HG02981 (cell line): ENCODE data around the gene KCNK18.

ENCODE experiments used
- ATAC-seq: cut with Tn5 transposase; IDR thresholded peaks from one replicate; pipeline ENCODE4 v1.9.1; 2021; ENCODE audit warnings: mild to moderate bottlenecking, moderate library complexity; ENCODE audit not compliant: unreplicated experiment

KCNK18 gene

GRCh38 chr10:117197189-117197588, at the start of gene KCNK18:
KCNK18 (plus strand) TSS chr10:117197489; CDS start chr10:117197489, 0 bp downstream.
- ATAC-seq: no peak

DNA sequence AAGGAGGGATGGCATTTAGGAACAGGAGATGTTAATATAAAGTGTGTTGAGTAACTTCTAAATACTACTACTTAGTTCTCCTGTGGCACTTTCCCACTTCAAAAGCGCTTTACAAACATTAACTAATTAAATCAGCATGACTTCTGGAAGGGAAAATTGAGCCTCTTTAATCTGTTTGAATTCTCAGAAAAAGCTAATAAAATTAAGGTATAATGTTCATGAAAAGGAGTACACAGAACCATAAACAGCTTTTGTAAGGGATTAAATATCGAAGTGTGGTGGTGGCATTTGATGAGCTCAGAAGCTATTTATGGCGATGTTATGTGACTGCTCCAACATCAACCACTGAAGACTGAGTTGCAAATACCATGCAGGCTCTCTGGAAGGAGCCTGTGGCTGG, 49.0 kb upstream of the KCNK18 start:
- ATAC-seq: no peak

DNA sequence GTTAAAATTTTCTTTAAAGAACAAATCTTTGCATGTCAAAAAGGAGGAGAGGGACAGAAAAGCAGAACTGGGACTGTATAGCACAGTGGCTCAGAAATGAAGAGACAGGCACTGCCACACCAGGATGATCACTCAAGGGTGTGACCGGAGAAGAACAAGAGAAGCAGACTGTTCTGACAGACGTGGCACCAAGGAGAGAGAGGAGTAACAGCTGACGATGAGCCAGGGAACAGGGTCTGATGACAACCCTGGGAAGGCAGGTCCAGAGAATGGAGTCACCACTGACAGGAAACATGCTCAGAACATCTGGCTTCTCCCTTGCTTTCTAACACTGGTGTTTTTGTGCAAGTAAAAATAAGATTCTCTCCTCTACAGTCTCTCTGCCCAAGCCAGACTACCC, 44.6 kb upstream of the KCNK18 start:
- no peak for ATAC-seq

- no peak for ATAC-seq
These were observed 39.0 kb upstream of the KCNK18 start for GRCh38 chr10:117158297-117158696.

- ATAC-seq: no peak
These were observed 37.9 kb upstream of the KCNK18 start for GRCh38 chr10:117159390-117159789.

DNA sequence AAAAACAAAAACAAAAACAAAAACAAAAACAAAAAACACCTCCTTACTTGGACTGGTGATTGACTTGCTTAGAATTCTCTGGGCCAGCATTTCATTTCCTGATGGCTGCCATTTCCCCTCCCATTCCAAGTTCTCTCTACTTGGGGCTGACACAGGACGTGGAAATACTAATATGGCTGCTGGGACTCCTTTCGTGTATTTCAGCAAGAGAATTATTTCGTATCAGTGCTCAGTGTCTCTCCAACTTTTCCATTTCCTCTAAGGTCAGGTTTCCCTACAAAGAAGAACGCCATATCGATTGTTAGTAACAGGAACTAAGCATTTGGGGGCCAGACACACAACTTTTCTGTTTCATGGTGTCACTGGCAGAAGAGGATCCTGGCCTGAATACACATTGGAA, 36.7 kb upstream of the KCNK18 start:
- ATAC-seq: no peak

GRCh38 chr10:117161386-117162033, 35.8 kb upstream of the KCNK18 start:
- ATAC-seq: no peak

DNA sequence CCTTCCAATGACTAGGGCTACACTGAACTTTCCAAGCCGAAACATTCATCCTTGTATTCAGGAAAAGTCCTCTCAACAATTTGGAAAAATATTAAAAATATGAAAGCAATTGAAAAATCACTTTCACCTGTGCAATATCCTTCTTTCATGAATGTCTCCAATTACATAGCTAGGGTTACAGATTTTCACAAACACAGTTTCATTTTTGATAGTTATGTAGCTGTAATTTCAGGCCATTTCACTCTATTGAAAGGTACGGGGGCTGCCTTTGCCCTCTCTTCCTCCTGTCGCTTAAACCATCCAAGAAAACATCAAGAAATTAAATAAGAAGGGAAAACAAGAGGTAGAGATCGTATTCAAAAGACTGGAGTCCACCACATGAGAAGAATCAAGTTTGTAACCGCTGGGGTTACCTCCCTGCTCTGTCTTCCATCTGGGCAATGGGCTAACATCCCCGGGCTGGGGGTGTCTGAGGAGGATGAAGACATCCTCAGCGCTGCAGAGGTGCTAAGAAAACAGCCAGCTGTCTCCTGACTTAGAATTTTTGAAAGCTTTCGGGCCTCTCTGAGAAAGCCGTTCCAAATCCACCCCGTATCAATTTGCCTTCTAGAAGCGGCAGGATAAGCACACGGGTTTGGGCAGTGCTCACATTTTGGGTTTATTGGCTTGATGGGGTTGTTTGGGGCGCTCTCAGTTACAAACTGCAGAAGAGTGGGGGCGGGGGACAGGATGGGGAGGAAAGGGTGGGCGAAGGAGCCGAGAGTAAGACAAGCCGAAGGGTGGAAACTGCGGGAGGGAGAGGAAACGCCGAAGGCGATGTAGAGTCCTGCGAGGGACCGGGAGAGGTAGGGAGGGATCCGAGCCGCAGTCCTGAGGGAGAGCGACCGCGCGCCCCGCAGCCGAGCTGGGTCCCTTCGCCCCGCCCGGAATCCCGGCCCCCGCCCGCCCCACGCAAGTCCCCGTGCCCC, 34.9 kb upstream of the KCNK18 start:
- ATAC-seq: no peak

DNA sequence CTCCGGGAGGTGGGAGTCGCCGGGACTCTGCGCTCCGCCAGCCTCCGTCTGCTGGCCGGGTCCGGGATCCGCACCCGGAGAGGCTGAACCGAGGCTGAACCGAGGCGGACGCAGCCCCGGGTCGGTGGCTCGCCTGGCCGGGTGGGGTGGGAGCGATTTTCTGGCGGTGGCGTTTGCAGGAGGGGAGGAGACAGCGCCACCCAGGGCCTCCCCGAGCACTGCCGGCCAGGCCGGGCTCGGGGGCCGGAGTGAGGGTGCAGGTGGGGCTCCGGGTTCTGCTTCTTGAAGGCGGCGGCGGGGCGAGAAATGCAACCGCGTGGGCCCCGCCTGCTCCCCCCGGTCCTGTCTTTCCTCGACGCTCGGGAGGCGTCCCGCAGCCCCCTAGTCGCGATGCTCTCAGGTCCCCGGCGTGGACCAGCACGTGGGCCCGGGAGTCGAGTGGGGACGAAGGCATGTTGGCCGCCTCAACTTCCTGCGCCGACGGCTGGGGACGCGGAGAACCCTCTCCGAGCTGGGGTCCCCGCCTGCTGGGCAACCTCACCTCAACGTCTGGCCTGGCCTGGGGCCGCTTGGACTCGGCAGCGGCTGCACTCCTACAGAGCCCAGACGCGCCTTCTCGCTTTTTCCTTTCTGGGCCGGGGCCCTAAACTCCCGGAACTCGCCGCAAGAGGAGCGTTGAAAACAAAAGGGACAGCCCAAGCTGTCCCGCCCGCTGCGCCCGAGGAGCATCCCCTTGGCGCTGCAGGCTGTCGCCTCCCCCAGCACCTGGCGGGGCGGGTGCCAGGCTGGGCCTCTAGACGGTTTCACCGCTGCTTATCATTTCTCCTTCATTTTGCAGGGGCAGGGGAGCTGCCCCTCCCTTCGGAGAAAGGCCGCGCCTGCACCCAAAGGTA, 34.0 kb upstream of the KCNK18 start:
- no peak for ATAC-seq

DNA sequence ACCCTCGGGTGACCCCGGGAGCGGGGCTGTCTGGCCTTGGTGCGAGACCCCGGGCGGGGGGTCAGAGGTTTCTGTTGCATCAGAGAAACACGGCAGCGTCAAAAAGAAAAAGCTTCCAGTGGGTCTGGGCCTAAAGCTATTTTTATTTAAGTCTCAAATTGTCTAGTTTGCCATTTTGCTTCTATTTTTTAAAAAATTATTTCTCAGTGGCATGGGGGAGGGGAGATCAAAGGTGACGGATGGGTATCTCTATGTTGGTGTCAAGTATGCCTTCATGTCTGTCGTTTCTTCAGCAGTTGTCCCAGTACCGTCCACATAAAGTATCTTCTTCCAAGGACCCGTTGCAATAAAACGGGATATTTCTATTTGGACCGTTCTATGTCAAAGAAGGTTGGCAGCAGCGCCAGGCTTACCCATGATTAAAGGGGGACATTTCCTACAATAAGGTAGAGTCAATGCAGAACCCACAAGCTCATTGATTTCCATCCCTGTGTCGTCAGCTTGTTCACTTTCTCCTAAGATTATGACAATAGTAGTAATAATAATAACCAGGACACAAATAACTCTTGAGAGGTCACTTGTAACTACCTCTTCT, 33.2 kb upstream of the KCNK18 start:
- no peak for ATAC-seq

GRCh38 chr10:117164592-117165537, 32.4 kb upstream of the KCNK18 start:
- ATAC-seq: no peak

- ATAC-seq: no peak
These were observed 31.5 kb upstream of the KCNK18 start for GRCh38 chr10:117165538-117166417.

DNA sequence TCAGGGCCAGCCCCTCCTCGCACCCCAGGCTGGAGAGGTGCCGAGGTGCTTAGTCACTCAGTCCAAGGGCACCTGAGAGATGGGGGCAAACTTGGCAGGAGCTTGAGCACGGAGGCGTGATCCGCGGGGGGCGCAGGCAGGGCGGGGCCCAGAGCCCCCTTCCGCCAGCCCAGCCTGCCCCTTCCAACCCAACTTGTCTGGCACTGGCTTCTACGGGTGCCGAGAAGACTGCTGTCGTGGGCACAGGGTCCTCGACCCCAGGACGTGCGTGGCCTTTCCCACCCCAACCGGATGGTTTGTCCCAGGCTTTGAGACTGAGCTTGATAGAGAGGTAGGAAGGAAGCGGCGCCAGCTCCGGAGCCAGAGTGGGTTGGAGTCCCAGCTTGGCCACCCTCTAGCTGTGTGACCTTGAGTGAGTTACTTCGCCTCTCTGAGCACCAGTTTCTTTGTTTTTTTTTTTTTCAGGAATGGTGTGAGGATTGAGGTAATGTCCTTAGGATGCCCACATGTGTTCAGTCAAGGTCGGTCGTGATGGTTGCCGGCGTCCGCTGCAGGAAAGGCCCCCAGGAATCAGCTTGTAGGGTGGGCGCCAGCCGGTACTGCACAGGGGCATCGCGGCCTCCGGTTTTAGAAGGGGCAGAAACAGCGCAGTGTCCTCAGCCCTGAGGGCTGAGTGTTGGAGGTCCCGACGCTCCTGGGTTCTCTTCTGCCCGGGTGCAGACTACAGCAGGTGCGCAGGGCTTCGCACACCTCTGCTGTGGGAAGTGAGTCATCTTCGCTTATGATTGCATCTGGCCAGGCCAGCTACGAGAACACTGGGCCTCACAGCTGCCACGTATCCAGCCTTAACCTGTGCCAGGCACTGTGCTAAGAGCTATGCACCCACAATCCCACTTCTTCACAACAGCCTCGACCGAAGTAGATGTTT, 30.6 kb upstream of the KCNK18 start:
- no peak for ATAC-seq

DNA sequence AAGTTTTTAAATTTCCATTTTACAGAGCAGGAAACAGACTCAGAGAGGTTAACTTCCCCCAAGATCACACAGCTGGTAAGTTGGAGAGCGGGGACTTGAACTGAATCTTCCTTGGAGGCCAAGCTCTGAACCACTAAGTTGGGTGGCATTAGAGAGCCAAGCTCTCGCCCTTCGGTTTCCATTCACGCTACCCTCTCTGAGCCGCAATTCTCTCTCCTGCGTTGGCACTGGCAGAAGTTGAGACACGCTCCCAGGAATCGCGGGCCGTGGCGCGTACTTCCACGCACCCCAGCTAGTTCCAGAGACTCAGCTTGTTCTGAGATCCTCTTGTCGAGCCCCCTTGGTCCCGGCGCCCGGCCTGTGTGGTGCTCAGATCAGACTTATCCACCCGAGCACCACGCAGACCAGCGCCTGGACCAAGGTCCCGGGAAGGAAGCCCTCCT, 29.9 kb upstream of the KCNK18 start:
- no peak for ATAC-seq

DNA sequence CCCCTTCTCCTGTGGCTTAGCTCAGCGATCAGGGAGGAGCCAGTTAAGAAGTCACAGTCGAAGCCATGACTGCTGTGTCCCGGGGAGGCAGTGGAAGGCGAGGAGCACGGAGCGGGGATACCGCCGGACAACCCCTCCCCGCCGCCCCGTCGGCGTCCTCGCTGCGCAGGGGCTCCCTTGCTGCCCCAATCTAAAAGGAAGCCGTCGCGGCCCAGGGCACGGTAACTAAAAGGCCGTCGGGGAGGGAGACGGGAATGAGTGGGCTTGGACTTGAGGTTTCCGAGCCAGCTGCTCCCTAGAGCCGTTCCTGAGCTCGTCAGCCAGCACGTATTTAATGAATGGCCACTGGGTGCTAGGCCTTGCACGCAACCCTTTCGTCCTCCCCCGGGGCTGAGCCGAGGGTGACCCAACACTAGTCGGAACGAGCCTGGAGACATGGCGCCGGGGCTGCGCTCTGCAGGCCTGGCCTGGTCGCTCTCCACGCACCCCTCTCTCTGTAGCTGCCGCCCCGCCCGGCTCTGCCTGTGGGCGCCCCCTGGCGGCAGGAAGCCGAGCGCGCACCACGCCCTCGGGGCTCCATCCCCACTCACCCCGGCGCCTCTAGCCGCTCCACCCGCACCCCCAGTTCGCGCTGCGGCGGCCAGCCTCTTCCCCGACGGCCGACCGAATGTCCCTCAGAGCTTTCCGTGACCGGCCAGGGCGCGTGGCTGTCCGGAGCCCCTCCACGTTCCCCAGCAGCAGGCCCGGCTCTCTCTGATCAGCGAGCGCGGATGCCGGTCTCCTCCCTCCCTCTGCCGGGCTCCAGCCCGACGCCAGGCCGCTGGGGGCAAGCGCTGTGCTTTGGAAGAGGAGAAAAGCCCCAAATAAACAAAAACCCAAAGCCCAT, 29.3 kb upstream of the KCNK18 start:
- peak; percentile 77 for ATAC-seq

DNA sequence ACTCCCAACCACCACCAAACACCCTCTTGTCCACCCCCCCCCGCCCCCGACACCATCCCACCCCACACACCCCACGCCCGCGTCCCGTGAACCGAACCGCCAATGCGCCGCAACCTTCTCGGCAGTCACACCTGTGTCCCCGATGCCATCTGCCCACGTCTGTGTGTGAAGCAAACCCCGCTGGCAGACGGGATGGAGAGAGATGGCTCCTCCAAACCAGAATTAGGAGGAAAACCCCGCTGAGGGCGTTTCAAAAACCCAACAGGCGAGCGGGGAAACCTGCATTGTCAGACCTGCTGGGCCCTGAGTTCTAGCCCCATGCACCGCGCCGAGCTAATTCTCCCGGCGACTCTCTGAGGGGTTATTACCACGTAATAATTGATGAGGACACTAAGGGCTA, 28.6 kb upstream of the KCNK18 start:
- no peak for ATAC-seq

GRCh38 chr10:117169480-117169879, 27.8 kb upstream of the KCNK18 start:
- no peak for ATAC-seq
